ENCODE results near the gene RER1.

GRCh38 chr1:2432441-2432844 lies 40.8 kb downstream of the RER1 start:
- TF ChIP-seq CTCF (IDR thresholded peaks at IDR 0.05) (no peak), POLR2A (IDR thresholded peaks at IDR 0.05) (no peak)
